ENCODE results near the gene STPG1. TPM values are rescaled to one million over a fixed set of nuclear protein-coding genes. Genes with fewer than 3 reads are reported as not detected.

Gene STPG1
- total RNA-seq, 4 donors from 2014 or later = 2.2 to 5.1 (median 3.5) TPM

DNA sequence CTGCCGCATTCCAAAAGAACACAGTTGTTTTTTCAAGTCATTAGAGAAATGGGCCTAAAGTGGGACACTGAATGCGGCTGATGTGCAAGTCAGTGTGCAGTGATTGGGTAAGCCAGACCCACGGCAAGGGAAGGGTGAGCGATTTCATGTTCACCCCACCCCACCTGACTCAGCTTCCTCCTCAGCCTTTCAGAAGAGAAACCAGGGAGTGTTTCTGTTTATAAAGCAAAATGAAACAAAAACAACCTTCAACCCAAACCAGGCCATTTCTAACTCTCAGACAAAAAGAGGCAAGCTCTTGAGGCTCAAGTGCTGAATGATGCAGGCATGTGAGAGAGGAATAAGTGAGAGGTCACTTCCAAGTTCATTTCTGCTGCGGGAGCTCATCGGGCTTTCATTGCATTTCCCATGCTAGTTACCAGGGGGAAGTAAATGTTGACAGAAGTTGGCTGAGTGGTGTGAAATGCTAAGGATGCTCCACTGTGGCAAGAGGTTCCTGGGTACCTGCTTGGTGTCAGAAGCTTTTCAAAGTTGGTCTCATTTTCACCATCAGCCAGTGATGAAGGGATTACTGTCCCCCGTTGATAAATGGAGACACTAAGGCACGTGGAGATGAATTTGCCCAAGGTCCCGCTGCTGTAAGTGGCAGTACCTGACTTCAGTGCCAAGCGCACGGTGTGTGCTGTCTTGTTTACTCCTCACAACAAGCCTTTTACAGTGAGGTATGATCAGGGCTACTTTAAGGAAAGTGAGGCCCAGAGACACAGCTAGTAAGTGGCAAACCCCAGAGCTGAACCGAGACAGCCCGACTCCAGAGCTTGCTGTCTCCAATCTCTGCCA lies 29.1 kb downstream of the STPG1 start:
- TF ChIP-seq CTCF (IDR thresholded peaks at IDR 0.05) = no peak
- DNase-seq (ENCODE audit: low spot score) (no peak), ATAC-seq (ENCODE audit: low FRiP score) (no peak)

GRCh38 chr1:24383381-24383940 lies 30.1 kb downstream of the STPG1 start:
- ATAC-seq (ENCODE audit: low FRiP score) (no peak), DNase-seq (ENCODE audit: low spot score) (no peak)
- TF ChIP-seq CTCF (IDR thresholded peaks at IDR 0.05) = no peak

DNA sequence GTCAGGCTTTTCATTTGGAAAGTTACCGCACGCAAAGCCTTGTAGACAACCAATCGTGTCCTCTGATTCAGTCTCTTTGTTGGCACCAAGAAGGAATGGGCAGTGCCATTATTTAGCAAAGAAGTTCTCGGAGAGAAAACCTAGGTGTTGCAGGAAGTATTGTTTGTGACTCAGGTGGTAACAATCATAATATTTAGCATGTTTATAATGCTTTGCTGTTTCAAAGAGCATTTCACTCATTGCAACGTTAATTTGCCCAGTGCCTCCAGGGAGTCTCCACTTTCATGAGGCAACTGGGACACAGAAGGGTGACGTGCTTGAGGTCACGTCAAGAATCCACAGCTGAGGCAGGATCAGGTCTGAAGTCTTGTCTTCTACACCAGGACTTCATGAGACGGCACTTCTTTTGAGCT lies 31.4 kb downstream of the STPG1 start:
- no peak for TF ChIP-seq CTCF (IDR thresholded peaks at IDR 0.05)
- no peak for DNase-seq (ENCODE audit: low spot score)
- ATAC-seq (ENCODE audit: low FRiP score) = no peak

DNA sequence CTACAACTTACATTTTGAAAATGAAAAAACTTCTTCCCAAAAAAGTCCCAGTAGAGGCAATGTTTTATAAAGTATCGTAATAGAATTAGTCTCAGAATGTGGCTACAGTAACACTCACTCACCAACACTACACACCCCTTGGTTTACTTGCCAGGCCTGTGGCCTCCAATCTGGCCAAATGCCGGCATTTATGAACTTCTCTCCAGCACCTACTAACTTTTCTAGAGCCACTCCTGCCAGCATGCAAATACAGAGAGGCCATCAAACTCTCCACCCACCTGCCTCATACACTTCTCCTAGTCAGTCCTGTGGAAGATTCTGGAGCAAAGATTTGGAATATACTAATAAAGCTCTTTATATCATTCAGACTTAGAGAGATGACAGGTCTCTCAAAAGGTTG lies 32.3 kb downstream of the STPG1 start:
- ATAC-seq (ENCODE audit: low FRiP score) = no peak
- no peak for TF ChIP-seq CTCF (IDR thresholded peaks at IDR 0.05)
- no peak for DNase-seq (ENCODE audit: low spot score)

- no peak for TF ChIP-seq CTCF (IDR thresholded peaks at IDR 0.05)
- DNase-seq (ENCODE audit: low spot score) (no peak), ATAC-seq (ENCODE audit: low FRiP score) (no peak)
These were observed 33.1 kb downstream of the STPG1 start for GRCh38 chr1:24380508-24380907.

- no peak for DNase-seq (ENCODE audit: low spot score)
- TF ChIP-seq CTCF (IDR thresholded peaks at IDR 0.05) = no peak
- no peak for ATAC-seq (ENCODE audit: low FRiP score)
These were observed 33.8 kb downstream of the STPG1 start for GRCh38 chr1:24379733-24380315.

All from omental fat pad (tissue), 4 donors.